IMR-90 (cell line): ENCODE measurements around the gene SIKE1.
"Not testable (repeated sequence)": the region's sequence is repeated elsewhere in the genome, so short reads cannot be mapped to it uniquely, and the experiment has no call there.

Source experiments
- CEBPB ChIP-seq: IDR thresholded peaks from 2 replicates; pipeline ENCODE4 v1.6.1; 2012; ENCODE audit warnings: low read depth, low read length, improper control_type of control experiment
- CTCF ChIP-seq: conservative IDR thresholded peaks from 2 replicates; pipeline ENCODE4 v1.5.1; 2012; ENCODE audit warnings: mild to moderate bottlenecking, low read depth, low read length, improper control_type of control experiment
- FOS ChIP-seq: fragments of 150-350 bp; IDR thresholded peaks from 2 replicates; pipeline ENCODE4 v1.6.1; 2016; ENCODE audit warnings: low read depth, low read length
- SMC3 ChIP-seq: fragments of 150-350 bp; IDR thresholded peaks from 2 replicates; pipeline ENCODE4 v1.6.1; 2016; ENCODE audit warnings: low read depth, mild to moderate bottlenecking, antibody characterized with exemption, low read length, moderate library complexity
- USF2 ChIP-seq: fragments of 150-350 bp; IDR thresholded peaks from 2 replicates; pipeline ENCODE4 v1.6.1; 2017; ENCODE audit warnings: mild to moderate bottlenecking, antibody characterized with exemption, low read length, low read depth

- TF ChIP-seq CTCF, CEBPB, FOS, USF2, SMC3: not testable (repeated sequence)
Observed at GRCh38 chr1:114776726-114777125, 3.8 kb downstream of the SIKE1 start.
